ENCODE measurements around the gene TMEM114.

DNA sequence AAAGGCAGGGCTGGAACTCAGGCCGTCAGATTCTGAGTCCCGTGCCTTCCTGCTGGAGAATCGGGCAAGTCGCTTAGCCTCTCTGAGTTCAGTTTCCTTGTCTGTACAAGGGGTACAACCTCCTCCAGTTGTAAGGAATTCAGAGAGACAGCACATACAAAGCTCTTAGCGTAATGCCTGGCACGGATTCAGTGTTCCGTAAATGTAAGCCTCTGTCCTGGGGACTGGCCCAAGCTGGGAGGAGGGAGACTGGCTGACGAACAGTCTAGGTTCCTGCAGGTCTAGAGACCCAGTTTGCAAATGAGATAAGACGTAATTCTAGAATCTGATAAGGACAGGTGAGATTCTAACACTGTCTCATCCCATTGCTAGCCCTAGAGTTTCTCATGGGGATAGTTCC, 41.1 kb upstream of the TMEM114 start:
- no peak for TF ChIP-seq POLR2AphosphoS5 (IDR thresholded peaks at IDR 0.05)
- TF ChIP-seq, protein P1, sequence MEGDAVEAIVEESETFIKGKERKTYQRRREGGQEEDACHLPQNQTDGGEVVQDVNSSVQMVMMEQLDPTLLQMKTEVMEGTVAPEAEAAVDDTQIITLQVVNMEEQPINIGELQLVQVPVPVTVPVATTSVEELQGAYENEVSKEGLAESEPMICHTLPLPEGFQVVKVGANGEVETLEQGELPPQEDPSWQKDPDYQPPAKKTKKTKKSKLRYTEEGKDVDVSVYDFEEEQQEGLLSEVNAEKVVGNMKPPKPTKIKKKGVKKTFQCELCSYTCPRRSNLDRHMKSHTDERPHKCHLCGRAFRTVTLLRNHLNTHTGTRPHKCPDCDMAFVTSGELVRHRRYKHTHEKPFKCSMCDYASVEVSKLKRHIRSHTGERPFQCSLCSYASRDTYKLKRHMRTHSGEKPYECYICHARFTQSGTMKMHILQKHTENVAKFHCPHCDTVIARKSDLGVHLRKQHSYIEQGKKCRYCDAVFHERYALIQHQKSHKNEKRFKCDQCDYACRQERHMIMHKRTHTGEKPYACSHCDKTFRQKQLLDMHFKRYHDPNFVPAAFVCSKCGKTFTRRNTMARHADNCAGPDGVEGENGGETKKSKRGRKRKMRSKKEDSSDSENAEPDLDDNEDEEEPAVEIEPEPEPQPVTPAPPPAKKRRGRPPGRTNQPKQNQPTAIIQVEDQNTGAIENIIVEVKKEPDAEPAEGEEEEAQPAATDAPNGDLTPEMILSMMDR (IDR thresholded peaks at IDR 0.05; ENCODE audit: poor library complexity, severe bottlenecking) = no peak
- TF ChIP-seq TAF1 (IDR thresholded peaks at IDR 0.05; ENCODE audit: low read depth) = no peak
- no peak for TF ChIP-seq EP300 (conservative IDR thresholded peaks at IDR 0.05; ENCODE audit: poor library complexity, severe bottlenecking)
- no peak for TF ChIP-seq EZH2 (IDR thresholded peaks at IDR 0.05; ENCODE audit: borderline replicate concordance, insufficient read depth, low read length, poor library complexity, severe bottlenecking)
- no peak for TF ChIP-seq MXI1 (conservative IDR thresholded peaks at IDR 0.05; ENCODE audit: poor library complexity, severe bottlenecking)
